Erythroblast (primary cell): ENCODE measurements around the gene FER.

Source experiments
- GATA1 ChIP-seq: IDR thresholded peaks from 2 replicates; pipeline ENCODE4 v1.6.1; 2011; ENCODE audit warnings: low read depth, mild to moderate bottlenecking, control low read depth, low read length, moderate library complexity
- POLR2A ChIP-seq: IDR thresholded peaks from 2 replicates; pipeline ENCODE4 v1.6.1; 2011; ENCODE audit warnings: mild to moderate bottlenecking, low read length

GRCh38 chr5:109143031-109143430, 395.3 kb downstream of the FER start:
- no peak for TF ChIP-seq POLR2A
- TF ChIP-seq GATA1: no peak
